Liver (tissue), 9 donors: ENCODE results near the gene PAX5. TPM values are rescaled to one million over a fixed set of nuclear protein-coding genes. Genes with fewer than 3 reads are reported as not detected.

Experiments used
- DNase-seq: peaks from one replicate; pipeline ENCODE4 v3.0.0-alpha.2; 2017; ENCODE audit warnings: low spot score
- H3K27ac ChIP-seq, 2 donors: one replicate each; pipeline ENCODE4 v1.7.0; 2013; ENCODE audit warnings: inconsistent platforms in 2 of 2, low read length in 2 of 2, control low read depth in 1 of 2, low read depth in 1 of 2, mild to moderate bottlenecking in 1 of 2
- H3K27me3 ChIP-seq, 4 donors: one replicate each; pipeline versions ENCODE4 v1.6.1 to v1.7.0; 2013; ENCODE audit warnings: low read length in 3 of 4, inconsistent platforms in 1 of 4, mild to moderate bottlenecking in 1 of 4, moderate library complexity in 1 of 4; ENCODE audit not compliant: control insufficient read depth in 4 of 4, insufficient read depth in 4 of 4
- H3K36me3 ChIP-seq, 4 donors: one replicate each; pipeline versions ENCODE4 v1.6.1 to v1.7.0; 2013; ENCODE audit warnings: low read length in 3 of 4, mild to moderate bottlenecking in 3 of 4, low read depth in 1 of 4, moderate library complexity in 1 of 4; ENCODE audit not compliant: control insufficient read depth in 4 of 4, insufficient read depth in 3 of 4
- H3K4me1 ChIP-seq, 4 donors: one replicate each; pipeline versions ENCODE4 v1.6.1 to v1.7.0; 2013; ENCODE audit warnings: low read length in 3 of 4, mild to moderate bottlenecking in 3 of 4, moderate library complexity in 1 of 4; ENCODE audit not compliant: control insufficient read depth in 4 of 4, insufficient read depth in 4 of 4
- H3K4me3 ChIP-seq, 3 donors: one replicate each; pipeline versions ENCODE4 v1.6.1 to v1.7.0; 2013; ENCODE audit warnings: low read length in 3 of 3, control low read depth in 1 of 3, low read depth in 1 of 3, mild to moderate bottlenecking in 1 of 3
- H3K9ac ChIP-seq, 2 donors: one replicate each; pipeline ENCODE4 v1.7.0; 2013; ENCODE audit warnings: low read length in 2 of 2, mild to moderate bottlenecking in 2 of 2, moderate library complexity in 2 of 2, control low read depth in 1 of 2, low read depth in 1 of 2
- H3K9me3 ChIP-seq, 4 donors: one replicate each; pipeline versions ENCODE4 v1.6.1 to v1.7.0; 2013; ENCODE audit warnings: low read length in 3 of 4; ENCODE audit not compliant: control insufficient read depth in 4 of 4
- EGR1 ChIP-seq, 2 donors: IDR thresholded peaks; 2 replicates each; pipeline ENCODE4 v1.6.1; 2016 to 2018; ENCODE audit warnings: antibody characterized with exemption in 2 of 2, low read depth in 2 of 2
- FOXA1 ChIP-seq: IDR thresholded peaks from 2 replicates; pipeline ENCODE4 v1.6.1; 2016; ENCODE audit warnings: antibody characterized with exemption
- FOXA2 ChIP-seq: IDR thresholded peaks from 2 replicates; pipeline ENCODE4 v1.6.1; 2016; ENCODE audit warnings: antibody characterized with exemption
- GABPA ChIP-seq, 2 donors: IDR thresholded peaks in 1 of 2; conservative IDR thresholded peaks in 1 of 2; 2 replicates each; pipeline ENCODE4 v1.6.1; 2016; ENCODE audit warnings: antibody characterized with exemption in 2 of 2, mild to moderate bottlenecking in 1 of 2, moderate library complexity in 1 of 2
- HNF4A ChIP-seq, 2 donors: conservative IDR thresholded peaks; 2 replicates each; pipeline ENCODE4 v1.6.1; 2016; ENCODE audit warnings: antibody characterized with exemption in 2 of 2, mild to moderate bottlenecking in 2 of 2
- HNF4G ChIP-seq: IDR thresholded peaks from 2 replicates; pipeline ENCODE4 v1.6.1; 2016; ENCODE audit warnings: antibody characterized with exemption
- JUND ChIP-seq, 2 donors: IDR thresholded peaks; 2 replicates each; pipeline ENCODE4 v1.6.1; 2016; ENCODE audit warnings: antibody characterized with exemption in 2 of 2
- MAX ChIP-seq: IDR thresholded peaks from 2 replicates; pipeline ENCODE4 v1.6.1; 2016; ENCODE audit warnings: antibody characterized with exemption
- NR2F2 ChIP-seq: IDR thresholded peaks from 2 replicates; pipeline ENCODE4 v1.6.1; 2016; ENCODE audit warnings: antibody characterized with exemption
- RAD21 ChIP-seq, 2 donors: IDR thresholded peaks; 2 replicates each; pipeline ENCODE4 v1.6.1; 2016; ENCODE audit warnings: antibody characterized with exemption in 2 of 2, mild to moderate bottlenecking in 2 of 2
- RXRA ChIP-seq, 2 donors: IDR thresholded peaks; 2 replicates each; pipeline ENCODE4 v1.6.1; 2017 to 2018; ENCODE audit warnings: antibody characterized with exemption in 2 of 2, mild to moderate bottlenecking in 1 of 2
- SP1 ChIP-seq: IDR thresholded peaks from 2 replicates; pipeline ENCODE4 v1.6.1; 2018; ENCODE audit warnings: antibody characterized with exemption, mild to moderate bottlenecking
- TAF1 ChIP-seq: conservative IDR thresholded peaks from 2 replicates; pipeline ENCODE4 v1.6.1; 2016; ENCODE audit warnings: antibody characterized with exemption, mild to moderate bottlenecking
- YY1 ChIP-seq: IDR thresholded peaks from 2 replicates; pipeline ENCODE4 v1.6.1; 2016; ENCODE audit warnings: antibody characterized with exemption, mild to moderate bottlenecking
- ZBTB33 ChIP-seq: IDR thresholded peaks from 2 replicates; pipeline ENCODE4 v1.6.1; 2016; ENCODE audit warnings: antibody characterized with exemption
- WGBS: extraction: QIAGEN DNeasy Blood & Tissue Kit; methylation state at CpG from one replicate; pipeline ENCODE4 v1.1.7; 2013; 5-methylcytosine and 5-hydroxymethylcytosine counted together
- polyA plus RNA-seq, 2 donors: library from polyadenylated mRNA; stranded (reverse) in 1 of 2; unstranded in 1 of 2; fragments of 200-250 nt in 1 of 2; fragments of >200 nt in 1 of 2; fragmentation: Nextera tagmentation in 1 of 2; extraction: Ambion mirVana in 1 of 2; gene quantifications; one replicate each; pipeline versions ENCODE4 v1.2.1 to v1.2.3, GENCODE V29; 2013 to 2015
- total RNA-seq, 2 donors: library from RNA; depleted of rRNA; stranded (reverse); fragments of >200 nt; gene quantifications; one replicate each; pipeline ENCODE4 v1.2.3, GENCODE V29; 2014
- TF ChIP-seq, protein P1 (sequence below): fragments of 150-350 bp; IDR thresholded peaks from 2 replicates; pipeline ENCODE4 v1.5.1; 2017; ENCODE audit warnings: improper control_type of control experiment, low read depth, low read length; ENCODE audit not compliant: missing input control
- TF ChIP-seq, protein P2 (sequence below): IDR thresholded peaks from 2 replicates; pipeline ENCODE4 v1.6.1; 2016; ENCODE audit warnings: antibody characterized with exemption
- TF ChIP-seq, protein P3 (sequence below): IDR thresholded peaks from 2 replicates; pipeline ENCODE4 v1.6.1; 2016; ENCODE audit warnings: antibody characterized with exemption, mild to moderate bottlenecking
- donor health status: healthy.
- donor health status: healthy.
- donor health status: healthy.
- donor health status: healthy.
- donor health status: healthy.

Gene PAX5
- total and polyA plus RNA-seq, 4 donors: 0.05 to 2.7 (median 0.11) TPM

GRCh38 chr9:36940881-36941280 lies 93.2 kb downstream of the PAX5 start:
- H3K4me1 ChIP-seq: no peaks in the 10 kb centered on the region
- H3K4me3 ChIP-seq: no peak overlapping the region
- H3K27me3 ChIP-seq: no peaks in the 10 kb centered on the region
- no peaks in the 10 kb centered on the region for H3K36me3 ChIP-seq
- WGBS: 92% methylated on average over 7 of the region's 7 CpGs
- no peak overlapping the region for H3K27ac ChIP-seq
- TF ChIP-seq NR2F2 (no peak), HNF4G (no peak), FOXA2 (no peak), GABPA (IDR thresholded peaks at IDR 0.05 in 1 of 2, conservative IDR thresholded peaks at IDR 0.05 in 1 of 2) (no peak), EGR1 (IDR thresholded peaks at IDR 0.05; ENCODE audit: low read depth in 2 of 2) (no peak), YY1 (no peak), SP1 (no peak), ZBTB33 (no peak), RAD21 (IDR thresholded peaks at IDR 0.05) (no peak), RXRA (IDR thresholded peaks at IDR 0.05) (no peak), HNF4A (conservative IDR thresholded peaks at IDR 0.05) (no peak), TAF1 (no peak), JUND (IDR thresholded peaks at IDR 0.05) (no peak), FOXA1 (no peak), MAX (no peak)
- TF ChIP-seq, protein P1, sequence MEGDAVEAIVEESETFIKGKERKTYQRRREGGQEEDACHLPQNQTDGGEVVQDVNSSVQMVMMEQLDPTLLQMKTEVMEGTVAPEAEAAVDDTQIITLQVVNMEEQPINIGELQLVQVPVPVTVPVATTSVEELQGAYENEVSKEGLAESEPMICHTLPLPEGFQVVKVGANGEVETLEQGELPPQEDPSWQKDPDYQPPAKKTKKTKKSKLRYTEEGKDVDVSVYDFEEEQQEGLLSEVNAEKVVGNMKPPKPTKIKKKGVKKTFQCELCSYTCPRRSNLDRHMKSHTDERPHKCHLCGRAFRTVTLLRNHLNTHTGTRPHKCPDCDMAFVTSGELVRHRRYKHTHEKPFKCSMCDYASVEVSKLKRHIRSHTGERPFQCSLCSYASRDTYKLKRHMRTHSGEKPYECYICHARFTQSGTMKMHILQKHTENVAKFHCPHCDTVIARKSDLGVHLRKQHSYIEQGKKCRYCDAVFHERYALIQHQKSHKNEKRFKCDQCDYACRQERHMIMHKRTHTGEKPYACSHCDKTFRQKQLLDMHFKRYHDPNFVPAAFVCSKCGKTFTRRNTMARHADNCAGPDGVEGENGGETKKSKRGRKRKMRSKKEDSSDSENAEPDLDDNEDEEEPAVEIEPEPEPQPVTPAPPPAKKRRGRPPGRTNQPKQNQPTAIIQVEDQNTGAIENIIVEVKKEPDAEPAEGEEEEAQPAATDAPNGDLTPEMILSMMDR: no peak
- TF ChIP-seq, protein P2, sequence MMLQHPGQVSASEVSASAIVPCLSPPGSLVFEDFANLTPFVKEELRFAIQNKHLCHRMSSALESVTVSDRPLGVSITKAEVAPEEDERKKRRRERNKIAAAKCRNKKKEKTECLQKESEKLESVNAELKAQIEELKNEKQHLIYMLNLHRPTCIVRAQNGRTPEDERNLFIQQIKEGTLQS: no peak
- TF ChIP-seq, protein P3, sequence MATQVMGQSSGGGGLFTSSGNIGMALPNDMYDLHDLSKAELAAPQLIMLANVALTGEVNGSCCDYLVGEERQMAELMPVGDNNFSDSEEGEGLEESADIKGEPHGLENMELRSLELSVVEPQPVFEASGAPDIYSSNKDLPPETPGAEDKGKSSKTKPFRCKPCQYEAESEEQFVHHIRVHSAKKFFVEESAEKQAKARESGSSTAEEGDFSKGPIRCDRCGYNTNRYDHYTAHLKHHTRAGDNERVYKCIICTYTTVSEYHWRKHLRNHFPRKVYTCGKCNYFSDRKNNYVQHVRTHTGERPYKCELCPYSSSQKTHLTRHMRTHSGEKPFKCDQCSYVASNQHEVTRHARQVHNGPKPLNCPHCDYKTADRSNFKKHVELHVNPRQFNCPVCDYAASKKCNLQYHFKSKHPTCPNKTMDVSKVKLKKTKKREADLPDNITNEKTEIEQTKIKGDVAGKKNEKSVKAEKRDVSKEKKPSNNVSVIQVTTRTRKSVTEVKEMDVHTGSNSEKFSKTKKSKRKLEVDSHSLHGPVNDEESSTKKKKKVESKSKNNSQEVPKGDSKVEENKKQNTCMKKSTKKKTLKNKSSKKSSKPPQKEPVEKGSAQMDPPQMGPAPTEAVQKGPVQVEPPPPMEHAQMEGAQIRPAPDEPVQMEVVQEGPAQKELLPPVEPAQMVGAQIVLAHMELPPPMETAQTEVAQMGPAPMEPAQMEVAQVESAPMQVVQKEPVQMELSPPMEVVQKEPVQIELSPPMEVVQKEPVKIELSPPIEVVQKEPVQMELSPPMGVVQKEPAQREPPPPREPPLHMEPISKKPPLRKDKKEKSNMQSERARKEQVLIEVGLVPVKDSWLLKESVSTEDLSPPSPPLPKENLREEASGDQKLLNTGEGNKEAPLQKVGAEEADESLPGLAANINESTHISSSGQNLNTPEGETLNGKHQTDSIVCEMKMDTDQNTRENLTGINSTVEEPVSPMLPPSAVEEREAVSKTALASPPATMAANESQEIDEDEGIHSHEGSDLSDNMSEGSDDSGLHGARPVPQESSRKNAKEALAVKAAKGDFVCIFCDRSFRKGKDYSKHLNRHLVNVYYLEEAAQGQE: no peak
- DNase-seq: no peak
- H3K9ac ChIP-seq: no peak overlapping the region
- H3K9me3 ChIP-seq: no peaks in the 10 kb centered on the region

GRCh38 chr9:36940500-36940853 lies 93.6 kb downstream of the PAX5 start:
- no peak overlapping the region for H3K4me3 ChIP-seq
- H3K27ac ChIP-seq: no peak overlapping the region
- no peaks in the 10 kb centered on the region for H3K36me3 ChIP-seq
- WGBS: 85% methylated on average over 7 of the region's 7 CpGs
- H3K27me3 ChIP-seq: no peaks in the 10 kb centered on the region
- DNase-seq: no peak
- H3K9me3 ChIP-seq: no peaks in the 10 kb centered on the region
- TF ChIP-seq YY1 (no peak), RAD21 (IDR thresholded peaks at IDR 0.05) (no peak), JUND (IDR thresholded peaks at IDR 0.05) (no peak), HNF4A (conservative IDR thresholded peaks at IDR 0.05) (no peak)
- TF ChIP-seq, protein P2: no peak
- TF ChIP-seq, protein P3: no peak
- H3K9ac ChIP-seq: no peak overlapping the region
- H3K4me1 ChIP-seq: no peaks in the 10 kb centered on the region
